ENCODE measurements around the gene CNPY1. TPM values are rescaled to one million over a fixed set of nuclear protein-coding genes. Genes with fewer than 3 reads are reported as not detected.

Gene CNPY1
- total RNA-seq, 1 donor from 2014 or later = not detected

GRCh38 chr7:155531681-155532080, 14.7 kb downstream of the CNPY1 start:
- Mint-ChIP-seq H3K27ac (no peak overlapping the region), H3K4me1 (ENCODE audit: unreplicated experiment) (peaks cover 11% of the 10 kb centered on the region)

GRCh38 chr7:155530601-155531000, 15.8 kb downstream of the CNPY1 start:
- H3K27ac Mint-ChIP-seq = no peak overlapping the region
- H3K36me3 Mint-ChIP-seq = no peaks in the 10 kb centered on the region
- peaks cover 87% of the 10 kb centered on the region for H3K27me3 Mint-ChIP-seq

More at GRCh38 chr7:155531681-155532080, 14.7 kb downstream of the CNPY1 start:
- no peaks in the 10 kb centered on the region for H3K36me3 Mint-ChIP-seq
- TF ChIP-seq, protein P1, sequence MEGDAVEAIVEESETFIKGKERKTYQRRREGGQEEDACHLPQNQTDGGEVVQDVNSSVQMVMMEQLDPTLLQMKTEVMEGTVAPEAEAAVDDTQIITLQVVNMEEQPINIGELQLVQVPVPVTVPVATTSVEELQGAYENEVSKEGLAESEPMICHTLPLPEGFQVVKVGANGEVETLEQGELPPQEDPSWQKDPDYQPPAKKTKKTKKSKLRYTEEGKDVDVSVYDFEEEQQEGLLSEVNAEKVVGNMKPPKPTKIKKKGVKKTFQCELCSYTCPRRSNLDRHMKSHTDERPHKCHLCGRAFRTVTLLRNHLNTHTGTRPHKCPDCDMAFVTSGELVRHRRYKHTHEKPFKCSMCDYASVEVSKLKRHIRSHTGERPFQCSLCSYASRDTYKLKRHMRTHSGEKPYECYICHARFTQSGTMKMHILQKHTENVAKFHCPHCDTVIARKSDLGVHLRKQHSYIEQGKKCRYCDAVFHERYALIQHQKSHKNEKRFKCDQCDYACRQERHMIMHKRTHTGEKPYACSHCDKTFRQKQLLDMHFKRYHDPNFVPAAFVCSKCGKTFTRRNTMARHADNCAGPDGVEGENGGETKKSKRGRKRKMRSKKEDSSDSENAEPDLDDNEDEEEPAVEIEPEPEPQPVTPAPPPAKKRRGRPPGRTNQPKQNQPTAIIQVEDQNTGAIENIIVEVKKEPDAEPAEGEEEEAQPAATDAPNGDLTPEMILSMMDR (conservative IDR thresholded peaks at IDR 0.05) = no peak
- peak overlapping the region; percentile 55 for H3K4me3 Mint-ChIP-seq
- H3K27me3 Mint-ChIP-seq = peaks cover 87% of the 10 kb centered on the region
- H3K9me3 Mint-ChIP-seq = no peaks in the 10 kb centered on the region
- no peak for DNase-seq (ENCODE audit: extremely low spot score, unreplicated experiment)

DNA sequence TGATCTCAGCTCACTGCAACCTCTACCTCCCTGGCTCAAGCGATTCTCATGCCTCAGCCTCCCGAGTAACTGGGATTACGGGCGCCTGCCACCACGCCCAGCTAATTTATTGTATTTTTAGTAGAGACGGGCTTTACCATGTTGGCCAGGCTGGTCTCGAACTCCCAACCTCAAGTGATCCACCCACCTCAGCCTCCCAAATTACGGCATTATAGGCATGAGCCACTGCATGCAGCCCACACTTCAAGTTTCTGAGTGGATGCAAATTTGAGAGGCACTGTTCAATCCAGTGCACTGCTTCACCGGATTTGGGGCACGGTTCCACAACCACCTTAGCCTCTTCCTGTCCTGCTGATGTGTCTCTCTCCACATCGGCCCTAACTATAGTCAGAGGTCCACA, 16.5 kb downstream of the CNPY1 start:
- Mint-ChIP-seq H3K9me3 (no peaks in the 10 kb centered on the region), H3K36me3 (no peaks in the 10 kb centered on the region), H3K27me3 (peaks cover 87% of the 10 kb centered on the region), H3K27ac (no peak overlapping the region), H3K4me3 (no peak overlapping the region), H3K4me1 (ENCODE audit: unreplicated experiment) (peaks cover 11% of the 10 kb centered on the region)
- no peak for DNase-seq (ENCODE audit: extremely low spot score, unreplicated experiment)
- TF ChIP-seq, protein P1 (conservative IDR thresholded peaks at IDR 0.05) = no peak

More at GRCh38 chr7:155530601-155531000, 15.8 kb downstream of the CNPY1 start:
- Mint-ChIP-seq H3K9me3 (no peaks in the 10 kb centered on the region), H3K4me3 (no peak overlapping the region), H3K4me1 (ENCODE audit: unreplicated experiment) (peaks cover 11% of the 10 kb centered on the region)
- DNase-seq (ENCODE audit: extremely low spot score, unreplicated experiment) = no peak
- TF ChIP-seq, protein P1 (conservative IDR thresholded peaks at IDR 0.05) = no peak

- no peak for DNase-seq (ENCODE audit: extremely low spot score, unreplicated experiment)
- peaks cover 85% of the 10 kb centered on the region for H3K27me3 Mint-ChIP-seq
- peaks cover 11% of the 10 kb centered on the region for H3K4me1 Mint-ChIP-seq (ENCODE audit: unreplicated experiment)
- no peaks in the 10 kb centered on the region for H3K36me3 Mint-ChIP-seq
- H3K9me3 Mint-ChIP-seq = no peaks in the 10 kb centered on the region
- TF ChIP-seq, protein P1 (conservative IDR thresholded peaks at IDR 0.05) = no peak
- no peak overlapping the region for H3K27ac Mint-ChIP-seq
- no peak overlapping the region for H3K4me3 Mint-ChIP-seq
These were observed 17.0 kb downstream of the CNPY1 start for GRCh38 chr7:155529346-155529745.

DNA sequence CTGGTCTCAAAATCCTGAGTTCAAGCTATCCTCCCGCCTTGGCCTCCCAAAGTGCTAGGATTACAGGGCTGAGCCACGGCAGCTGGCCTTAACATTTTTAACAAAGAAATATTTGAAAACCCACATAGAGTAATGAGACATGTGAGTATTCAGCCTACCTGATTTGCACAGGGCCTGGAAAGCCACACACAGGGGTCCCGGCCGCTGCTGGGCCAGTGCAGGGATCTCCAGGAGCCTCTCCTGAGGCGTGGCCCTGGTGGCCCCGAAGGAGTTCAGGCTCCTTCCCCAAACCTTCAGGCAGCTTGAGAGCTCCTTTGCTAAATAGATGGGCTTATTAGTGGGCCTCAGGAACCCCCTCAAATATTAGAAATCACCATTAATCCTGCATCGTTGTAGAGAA, 18.7 kb downstream of the CNPY1 start:
- H3K27me3 Mint-ChIP-seq = peaks cover 87% of the 10 kb centered on the region
- no peaks in the 10 kb centered on the region for H3K36me3 Mint-ChIP-seq
- no peak overlapping the region for H3K4me3 Mint-ChIP-seq
- peaks cover 6% of the 10 kb centered on the region for H3K4me1 Mint-ChIP-seq (ENCODE audit: unreplicated experiment)
- TF ChIP-seq, protein P1 (conservative IDR thresholded peaks at IDR 0.05) = no peak
- no peak overlapping the region for H3K27ac Mint-ChIP-seq
- DNase-seq (ENCODE audit: extremely low spot score, unreplicated experiment) = no peak
- H3K9me3 Mint-ChIP-seq = no peaks in the 10 kb centered on the region

GRCh38 chr7:155526225-155526624, 20.1 kb downstream of the CNPY1 start:
- no peaks in the 10 kb centered on the region for H3K4me1 Mint-ChIP-seq (ENCODE audit: unreplicated experiment)
- no peaks in the 10 kb centered on the region for H3K36me3 Mint-ChIP-seq
- TF ChIP-seq, protein P1 (conservative IDR thresholded peaks at IDR 0.05) = no peak
- no peak overlapping the region for H3K27ac Mint-ChIP-seq
- peak; percentile 20 for DNase-seq (ENCODE audit: extremely low spot score, unreplicated experiment)
- H3K9me3 Mint-ChIP-seq = no peaks in the 10 kb centered on the region
- H3K4me3 Mint-ChIP-seq = no peak overlapping the region
- H3K27me3 Mint-ChIP-seq = peaks cover 83% of the 10 kb centered on the region
